HEK293 (cell line): Measurements from ENCODE around the gene EIF5A.

ENCODE experiments used
- CTCF ChIA-PET: fragments of 350-600 bp; formaldehyde crosslinking; extraction: SDS; loops from one replicate; lab custom pipeline; 2021; ENCODE audit warnings: antibody characterized with exemption; lab: Yijun Ruan, JAX
- POLR2A ChIA-PET: fragments of 300-600 bp; formaldehyde crosslinking; extraction: SDS; loops from one replicate; lab custom pipeline; 2020; ENCODE audit warnings: antibody characterized with exemption, inconsistent platforms; lab: Yijun Ruan, JAX
- H3K27ac ChIP-seq: fragments of 200-500 bp; sonication (Bioruptor generic); 2 replicates; pipeline ENCODE4 v1.5.1; 2014; ENCODE audit warnings: low read depth, low read length, control low read depth, inconsistent platforms; ENCODE audit errors: extremely low read depth
- H3K36me3 ChIP-seq, 2 experiments: fragments of 200-500 bp in 1 of 2; sonication (Bioruptor generic) in 1 of 2; 1 replicate in 1 of 2; 2 replicates in 1 of 2; pipeline ENCODE4 v1.5.1; 2014 to 2017; ENCODE audit warnings: inconsistent platforms in 2 of 2, low read length in 2 of 2; ENCODE audit not compliant: control insufficient read depth in 2 of 2, insufficient read depth in 1 of 2
- H3K4me1 ChIP-seq: fragments of 200-500 bp; sonication (Bioruptor generic); 2 replicates; pipeline ENCODE4 v1.5.1; 2014; ENCODE audit warnings: mild to moderate bottlenecking, low read length, inconsistent platforms; ENCODE audit not compliant: control insufficient read depth, insufficient read depth
- H3K4me3 ChIP-seq: 2 replicates; pipeline ENCODE4 v1.5.1; 2011; ENCODE audit warnings: low read depth, mild to moderate bottlenecking, control low read depth, low read length, moderate library complexity
- H3K9me3 ChIP-seq: fragments of 200-500 bp; sonication (Bioruptor generic); 2 replicates; pipeline ENCODE4 v1.5.1; 2014; ENCODE audit warnings: low read depth, low read length, inconsistent platforms; ENCODE audit not compliant: control insufficient read depth, insufficient read depth
- AEBP2 ChIP-seq: fragments of 450-650 bp; formaldehyde crosslinking; IDR thresholded peaks from 2 replicates; pipeline ENCODE4 v1.5.1; 2016; ENCODE audit warnings: missing biosample characterization, missing genetic modification characterization, borderline replicate concordance
- FEZF1 ChIP-seq: fragments of 450-650 bp; formaldehyde crosslinking; IDR thresholded peaks from 2 replicates; pipeline ENCODE4 v1.5.1; 2016; ENCODE audit warnings: missing biosample characterization, missing genetic modification characterization
- MYNN ChIP-seq: fragments of 450-650 bp; formaldehyde crosslinking; IDR thresholded peaks from 2 replicates; pipeline ENCODE4 v1.5.1; 2016; ENCODE audit warnings: missing biosample characterization, missing genetic modification characterization, borderline replicate concordance
- ZEB2 ChIP-seq: fragments of 450-650 bp; formaldehyde crosslinking; IDR thresholded peaks from 2 replicates; pipeline ENCODE4 v1.5.1; 2016; ENCODE audit warnings: missing biosample characterization, missing genetic modification characterization
- ZNF133 ChIP-seq: fragments of 450-650 bp; formaldehyde crosslinking; IDR thresholded peaks from 2 replicates; pipeline ENCODE4 v1.5.1; 2016; ENCODE audit warnings: missing biosample characterization, missing genetic modification characterization
- ZNF202 ChIP-seq: fragments of 450-650 bp; formaldehyde crosslinking; IDR thresholded peaks from 2 replicates; pipeline ENCODE4 v1.5.1; 2016; ENCODE audit warnings: missing biosample characterization, missing genetic modification characterization, borderline replicate concordance
- ZNF280C ChIP-seq: fragments of 450-650 bp; formaldehyde crosslinking; IDR thresholded peaks from 2 replicates; pipeline ENCODE4 v1.5.1; 2016; ENCODE audit warnings: missing biosample characterization, missing genetic modification characterization
- ZNF529 ChIP-seq: fragments of 450-650 bp; formaldehyde crosslinking; IDR thresholded peaks from 2 replicates; pipeline ENCODE4 v1.5.1; 2017; ENCODE audit warnings: missing genetic modification characterization, missing biosample characterization; ENCODE audit not compliant: insufficient replicate concordance
- ZNF548 ChIP-seq: fragments of 450-650 bp; formaldehyde crosslinking; IDR thresholded peaks from 2 replicates; pipeline ENCODE4 v1.5.1; 2016; ENCODE audit warnings: missing biosample characterization, missing genetic modification characterization
- ZNF670 ChIP-seq: fragments of 450-650 bp; formaldehyde crosslinking; IDR thresholded peaks from 2 replicates; pipeline ENCODE4 v1.5.1; 2016; ENCODE audit warnings: missing biosample characterization, missing genetic modification characterization, low read depth
- ZNF785 ChIP-seq: fragments of 450-650 bp; formaldehyde crosslinking; IDR thresholded peaks from 2 replicates; pipeline ENCODE4 v1.5.1; 2016; ENCODE audit warnings: missing biosample characterization, missing genetic modification characterization
- ZNF837 ChIP-seq: fragments of 450-650 bp; formaldehyde crosslinking; IDR thresholded peaks from 2 replicates; pipeline ENCODE4 v1.5.1; 2016; ENCODE audit warnings: missing biosample characterization, missing genetic modification characterization
- TF ChIP-seq, protein P1 (sequence below): fragments of 450-650 bp; formaldehyde crosslinking; IDR thresholded peaks from 2 replicates; pipeline ENCODE4 v1.5.1; 2016; ENCODE audit warnings: missing biosample characterization, missing genetic modification characterization
- TF ChIP-seq, protein P2 (sequence below): fragments of 450-650 bp; formaldehyde crosslinking; IDR thresholded peaks from 2 replicates; pipeline ENCODE4 v1.5.1; 2016; ENCODE audit warnings: missing biosample characterization, missing genetic modification characterization
- TF ChIP-seq, protein P3 (sequence below): fragments of 450-650 bp; formaldehyde crosslinking; IDR thresholded peaks from 2 replicates; pipeline ENCODE4 v1.5.1; 2017; ENCODE audit warnings: missing biosample characterization, missing genetic modification characterization
- TF ChIP-seq, protein P4 (sequence below): fragments of 450-650 bp; formaldehyde crosslinking; IDR thresholded peaks from 2 replicates; pipeline ENCODE4 v1.5.1; 2016; ENCODE audit warnings: missing biosample characterization, missing genetic modification characterization

The EIF5A gene

GRCh38 chr17:7284911-7285310, 22.5 kb upstream of the EIF5A start:
- POLR2A ChIA-PET, result no interaction called here

GRCh38 chr17:7285679-7286078, 21.7 kb upstream of the EIF5A start:
- POLR2A ChIA-PET, result interaction anchor here (0.8 kb wide), 1 partner anchor 71 kb away, joined by 5 read pairs; no protein-coding TSS in a partner anchor
- CTCF ChIA-PET, result interaction anchor here (0.6 to 9.0 kb wide), 6 partner anchors 13 to 331 kb away, joined by 3 to 160 read pairs (median 3); no protein-coding TSS in a partner anchor
- TF ChIP-seq FEZF1 (tag by site-specific recombination), result no peak
- TF ChIP-seq ZNF670 (tag by site-specific recombination), result no peak
- TF ChIP-seq, protein P1, sequence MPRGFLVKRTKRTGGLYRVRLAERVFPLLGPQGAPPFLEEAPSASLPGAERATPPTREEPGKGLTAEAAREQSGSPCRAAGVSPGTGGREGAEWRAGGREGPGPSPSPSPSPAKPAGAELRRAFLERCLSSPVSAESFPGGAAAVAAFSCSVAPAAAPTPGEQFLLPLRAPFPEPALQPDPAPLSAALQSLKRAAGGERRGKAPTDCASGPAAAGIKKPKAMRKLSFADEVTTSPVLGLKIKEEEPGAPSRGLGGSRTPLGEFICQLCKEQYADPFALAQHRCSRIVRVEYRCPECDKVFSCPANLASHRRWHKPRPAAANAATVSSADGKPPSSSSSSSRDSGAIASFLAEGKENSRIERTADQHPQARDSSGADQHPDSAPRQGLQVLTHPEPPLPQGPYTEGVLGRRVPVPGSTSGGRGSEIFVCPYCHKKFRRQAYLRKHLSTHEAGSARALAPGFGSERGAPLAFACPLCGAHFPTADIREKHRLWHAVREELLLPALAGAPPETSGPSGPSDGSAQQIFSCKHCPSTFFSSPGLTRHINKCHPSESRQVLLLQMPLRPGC (tag by site-specific recombination), result no peak
- TF ChIP-seq MYNN (tag by site-specific recombination), result no peak
- TF ChIP-seq ZNF280C (tag by site-specific recombination), result no peak
- no peak for TF ChIP-seq AEBP2 (tag by site-specific recombination)
- TF ChIP-seq, protein P2, sequence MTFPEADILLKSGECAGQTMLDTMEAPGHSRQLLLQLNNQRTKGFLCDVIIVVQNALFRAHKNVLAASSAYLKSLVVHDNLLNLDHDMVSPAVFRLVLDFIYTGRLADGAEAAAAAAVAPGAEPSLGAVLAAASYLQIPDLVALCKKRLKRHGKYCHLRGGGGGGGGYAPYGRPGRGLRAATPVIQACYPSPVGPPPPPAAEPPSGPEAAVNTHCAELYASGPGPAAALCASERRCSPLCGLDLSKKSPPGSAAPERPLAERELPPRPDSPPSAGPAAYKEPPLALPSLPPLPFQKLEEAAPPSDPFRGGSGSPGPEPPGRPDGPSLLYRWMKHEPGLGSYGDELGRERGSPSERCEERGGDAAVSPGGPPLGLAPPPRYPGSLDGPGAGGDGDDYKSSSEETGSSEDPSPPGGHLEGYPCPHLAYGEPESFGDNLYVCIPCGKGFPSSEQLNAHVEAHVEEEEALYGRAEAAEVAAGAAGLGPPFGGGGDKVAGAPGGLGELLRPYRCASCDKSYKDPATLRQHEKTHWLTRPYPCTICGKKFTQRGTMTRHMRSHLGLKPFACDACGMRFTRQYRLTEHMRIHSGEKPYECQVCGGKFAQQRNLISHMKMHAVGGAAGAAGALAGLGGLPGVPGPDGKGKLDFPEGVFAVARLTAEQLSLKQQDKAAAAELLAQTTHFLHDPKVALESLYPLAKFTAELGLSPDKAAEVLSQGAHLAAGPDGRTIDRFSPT, result no peak
- TF ChIP-seq ZEB2 (tag by site-specific recombination), result no peak
- TF ChIP-seq, protein P3, sequence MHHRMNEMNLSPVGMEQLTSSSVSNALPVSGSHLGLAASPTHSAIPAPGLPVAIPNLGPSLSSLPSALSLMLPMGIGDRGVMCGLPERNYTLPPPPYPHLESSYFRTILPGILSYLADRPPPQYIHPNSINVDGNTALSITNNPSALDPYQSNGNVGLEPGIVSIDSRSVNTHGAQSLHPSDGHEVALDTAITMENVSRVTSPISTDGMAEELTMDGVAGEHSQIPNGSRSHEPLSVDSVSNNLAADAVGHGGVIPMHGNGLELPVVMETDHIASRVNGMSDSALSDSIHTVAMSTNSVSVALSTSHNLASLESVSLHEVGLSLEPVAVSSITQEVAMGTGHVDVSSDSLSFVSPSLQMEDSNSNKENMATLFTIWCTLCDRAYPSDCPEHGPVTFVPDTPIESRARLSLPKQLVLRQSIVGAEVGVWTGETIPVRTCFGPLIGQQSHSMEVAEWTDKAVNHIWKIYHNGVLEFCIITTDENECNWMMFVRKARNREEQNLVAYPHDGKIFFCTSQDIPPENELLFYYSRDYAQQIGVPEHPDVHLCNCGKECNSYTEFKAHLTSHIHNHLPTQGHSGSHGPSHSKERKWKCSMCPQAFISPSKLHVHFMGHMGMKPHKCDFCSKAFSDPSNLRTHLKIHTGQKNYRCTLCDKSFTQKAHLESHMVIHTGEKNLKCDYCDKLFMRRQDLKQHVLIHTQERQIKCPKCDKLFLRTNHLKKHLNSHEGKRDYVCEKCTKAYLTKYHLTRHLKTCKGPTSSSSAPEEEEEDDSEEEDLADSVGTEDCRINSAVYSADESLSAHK (tag by site-specific recombination), result no peak
- TF ChIP-seq ZNF837 (tag by site-specific recombination), result no peak
- TF ChIP-seq, protein P4, sequence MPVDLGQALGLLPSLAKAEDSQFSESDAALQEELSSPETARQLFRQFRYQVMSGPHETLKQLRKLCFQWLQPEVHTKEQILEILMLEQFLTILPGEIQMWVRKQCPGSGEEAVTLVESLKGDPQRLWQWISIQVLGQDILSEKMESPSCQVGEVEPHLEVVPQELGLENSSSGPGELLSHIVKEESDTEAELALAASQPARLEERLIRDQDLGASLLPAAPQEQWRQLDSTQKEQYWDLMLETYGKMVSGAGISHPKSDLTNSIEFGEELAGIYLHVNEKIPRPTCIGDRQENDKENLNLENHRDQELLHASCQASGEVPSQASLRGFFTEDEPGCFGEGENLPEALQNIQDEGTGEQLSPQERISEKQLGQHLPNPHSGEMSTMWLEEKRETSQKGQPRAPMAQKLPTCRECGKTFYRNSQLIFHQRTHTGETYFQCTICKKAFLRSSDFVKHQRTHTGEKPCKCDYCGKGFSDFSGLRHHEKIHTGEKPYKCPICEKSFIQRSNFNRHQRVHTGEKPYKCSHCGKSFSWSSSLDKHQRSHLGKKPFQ (tag by site-specific recombination), result no peak
- TF ChIP-seq ZNF202 (tag by site-specific recombination), result no peak
- TF ChIP-seq, all 188 proteins: peak for 0
- H3K9me3 ChIP-seq, result no peaks in the 10 kb centered on the region
- H3K36me3 ChIP-seq, result no peaks in the 10 kb centered on the region
- H3K4me1 ChIP-seq, result peaks cover 9% of the 10 kb centered on the region
- H3K27ac ChIP-seq, result no peak overlapping the region
- no peak overlapping the region for H3K4me3 ChIP-seq

More at GRCh38 chr17:7284911-7285310, 22.5 kb upstream of the EIF5A start:
- Histone ChIP-seq H3K36me3 (no peaks in the 10 kb centered on the region), H3K4me3 (no peak overlapping the region), H3K27ac (no peak overlapping the region), H3K4me1 (peaks cover 9% of the 10 kb centered on the region), H3K9me3 (no peaks in the 10 kb centered on the region)
- TF ChIP-seq ZNF785 (tag by site-specific recombination) (no peak), ZNF529 (tag by site-specific recombination) (no peak), ZNF133 (tag by site-specific recombination) (no peak), ZNF548 (tag by site-specific recombination) (no peak)
- CTCF ChIA-PET, result interaction anchor here (1.2 to 9.0 kb wide), 3 partner anchors 14 to 239 kb away, joined by 3 to 160 read pairs (median 6); no protein-coding TSS in a partner anchor
